HL-60 (cell line): ENCODE measurements around the gene SLC25A47.

Experiments used
- DNase-seq, 2 experiments: peaks; one replicate each; pipeline ENCODE4 v3.0.0-alpha.2; 2010 to 2020; ENCODE audit warnings: low read depth in 1 of 2, low spot score in 1 of 2
- H3K27ac ChIP-seq: fragments of 250-450 bp; sonication (Bioruptor Pico); replicated peaks from 2 replicates; pipeline ENCODE4 v1.5.1; 2020; ENCODE audit warnings: mild to moderate bottlenecking, moderate library complexity
- H3K27me3 ChIP-seq: fragments of 250-450 bp; sonication (Bioruptor Pico); 2 replicates; pipeline ENCODE4 v1.5.1; 2021; ENCODE audit warnings: mild to moderate bottlenecking, moderate library complexity; ENCODE audit not compliant: insufficient read depth, poor library complexity, severe bottlenecking
- H3K4me3 ChIP-seq: replicated peaks from 2 replicates; pipeline ENCODE4 v1.5.1; 2011; ENCODE audit warnings: mild to moderate bottlenecking, control low read depth, low read length; ENCODE audit not compliant: insufficient read depth
- CTCF ChIP-seq: IDR thresholded peaks from one replicate; pipeline ENCODE4 v1.5.1; 2011; ENCODE audit warnings: low read length, control low read depth, inconsistent platforms; ENCODE audit not compliant: insufficient read depth
- GABPA ChIP-seq: IDR thresholded peaks from 2 replicates; pipeline ENCODE4 v1.6.1; 2012; ENCODE audit warnings: low read depth
- POLR2AphosphoS5 ChIP-seq: IDR thresholded peaks from 2 replicates; pipeline ENCODE4 v1.6.1; 2012; ENCODE audit warnings: low read depth
- REST ChIP-seq: IDR thresholded peaks from 2 replicates; pipeline ENCODE4 v1.6.1; 2012; ENCODE audit warnings: low read depth; ENCODE audit not compliant: insufficient replicate concordance
- SPI1 ChIP-seq: IDR thresholded peaks from 2 replicates; pipeline ENCODE4 v1.6.1; 2012; ENCODE audit warnings: low read depth, mild to moderate bottlenecking, borderline replicate concordance

SLC25A47 gene

GRCh38 chr14:100350986-100351385, 27.8 kb downstream of the SLC25A47 start:
- H3K27me3 ChIP-seq, result no peaks in the 10 kb centered on the region
- DNase-seq, result peak in 1 of 2 experiments; percentile 59
- H3K4me3 ChIP-seq, result no peak overlapping the region
- no peak for TF ChIP-seq GABPA
- TF ChIP-seq SPI1, result no peak
- TF ChIP-seq REST, result no peak
- no peak for TF ChIP-seq CTCF
- TF ChIP-seq POLR2AphosphoS5, result no peak
- peak overlapping the region; percentile 88 for H3K27ac ChIP-seq

GRCh38 chr14:100358396-100358795, 35.3 kb downstream of the SLC25A47 start:
- no peak for TF ChIP-seq SPI1
- TF ChIP-seq GABPA, result no peak
- no peak for TF ChIP-seq REST
- no peak for TF ChIP-seq CTCF
- no peak for TF ChIP-seq POLR2AphosphoS5
- no peak overlapping the region for H3K27ac ChIP-seq
- no peak overlapping the region for H3K4me3 ChIP-seq
- DNase-seq, result no peak
- H3K27me3 ChIP-seq, result no peaks in the 10 kb centered on the region

GRCh38 chr14:100359111-100359510, 36.0 kb downstream of the SLC25A47 start:
- Histone ChIP-seq H3K27ac (no peak overlapping the region), H3K27me3 (no peaks in the 10 kb centered on the region), H3K4me3 (no peak overlapping the region)
- no peak for TF ChIP-seq CTCF
- TF ChIP-seq SPI1, result no peak
- no peak for TF ChIP-seq REST
- no peak for TF ChIP-seq GABPA
- no peak for TF ChIP-seq POLR2AphosphoS5
- no peak for DNase-seq
